CD4-positive, alpha-beta memory T cell (primary cell): ENCODE results near the gene CRYGN. TPM values are rescaled to one million over a fixed set of nuclear protein-coding genes. Genes with fewer than 3 reads are reported as not detected.

Source experiments
- CTCF ChIA-PET: fragments of 350-600 bp; sonication (Branson Sonifier 250); formaldehyde crosslinking; loops from one replicate; lab custom pipeline; 2021; ENCODE audit warnings: inconsistent platforms; ENCODE audit not compliant: partially characterized antibody; lab: Charles Lee
- POLR2A ChIA-PET: fragments of 350-600 bp; sonication (Branson Sonifier 250); formaldehyde crosslinking; loops from one replicate; lab custom pipeline; 2021; ENCODE audit not compliant: partially characterized antibody; lab: Charles Lee
- DNase-seq, 5 donors: peaks; one replicate each; pipeline versions ENCODE4 v3.0.0 to v3.0.0-alpha.2; 2020 to 2022; ENCODE audit warnings: mixed read lengths in 1 of 5
- H3K27ac ChIP-seq: one replicate; pipeline ENCODE4 v1.7.0; 2013; ENCODE audit warnings: low read depth, low read length
- H3K27me3 ChIP-seq: 2 replicates; pipeline ENCODE4 v1.7.0; 2013; ENCODE audit warnings: mild to moderate bottlenecking, low read length, moderate library complexity; ENCODE audit not compliant: insufficient read depth
- H3K36me3 ChIP-seq: 2 replicates; pipeline ENCODE4 v1.7.0; 2013; ENCODE audit warnings: mild to moderate bottlenecking, low read length, moderate library complexity; ENCODE audit not compliant: insufficient read depth
- H3K4me1 ChIP-seq: 2 replicates; pipeline ENCODE4 v1.7.0; 2013; ENCODE audit warnings: mild to moderate bottlenecking, low read length, moderate library complexity; ENCODE audit not compliant: insufficient read depth
- H3K4me3 ChIP-seq, 2 donors: one replicate each; pipeline ENCODE4 v1.7.0; 2013; ENCODE audit warnings: low read length in 2 of 2, mild to moderate bottlenecking in 1 of 2
- H3K9me3 ChIP-seq, 2 donors: one replicate each; pipeline ENCODE4 v1.7.0; 2013; ENCODE audit warnings: low read length in 2 of 2, control low read depth in 1 of 2; ENCODE audit not compliant: control insufficient read depth in 1 of 2
- H3K27ac Mint-ChIP-seq, 7 donors: one replicate each; pipeline ENCODE4 v1.8.0; 2020 to 2021; ENCODE audit warnings: mixed read lengths in 7 of 7, mild to moderate bottlenecking in 6 of 7, inconsistent platforms in 3 of 7, moderate library complexity in 3 of 7
- H3K27me3 Mint-ChIP-seq, 2 donors: one replicate each; pipeline ENCODE4 v1.8.0; 2020 to 2021; ENCODE audit warnings: mixed read lengths in 2 of 2
- H3K36me3 Mint-ChIP-seq, 2 donors: one replicate each; pipeline ENCODE4 v1.8.0; 2020 to 2021; ENCODE audit warnings: mixed read lengths in 2 of 2, inconsistent platforms in 1 of 2, mild to moderate bottlenecking in 1 of 2
- H3K4me1 Mint-ChIP-seq, 4 donors: one replicate each; pipeline ENCODE4 v1.8.0; 2020 to 2021; ENCODE audit warnings: mixed read lengths in 4 of 4, mild to moderate bottlenecking in 1 of 4
- H3K4me3 Mint-ChIP-seq, 8 donors: one replicate each; pipeline ENCODE4 v1.8.0; 2020 to 2021; ENCODE audit warnings: mixed read lengths in 8 of 8, mild to moderate bottlenecking in 7 of 8, moderate library complexity in 6 of 8, inconsistent platforms in 3 of 8
- H3K9me3 Mint-ChIP-seq, 8 donors: one replicate each; pipeline ENCODE4 v1.8.0; 2020 to 2021; ENCODE audit warnings: mixed read lengths in 8 of 8, mild to moderate bottlenecking in 5 of 8, inconsistent platforms in 3 of 8, moderate library complexity in 1 of 8
- intact Hi-C: fragments of 100-400 bp; cut with micrococcal nuclease; formaldehyde crosslinking; loops from one replicate; pipeline ENCODE4 v1.15.1; 2023
- polyA plus RNA-seq, 2 donors: library from polyadenylated mRNA; unstranded; fragments of 300-500 nt; fragmentation: Illumina TruSeq; gene quantifications; one replicate each; pipeline ENCODE4 v1.2.3, GENCODE V29; 2021
- total RNA-seq, 2 experiments: library from RNA; stranded (reverse); gene quantifications; one replicate each; pipeline ENCODE4 v1.2.3, GENCODE V29; 2021

The CRYGN gene
- total and polyA plus RNA-seq, 4 experiments from 2014 or later = 1.9 TPM; not detected in 3

- Mint-ChIP-seq H3K4me1 (peaks cover 11 to 64% (median 20%) of the 10 kb centered on the region in 4 donors), H3K4me3 (peak overlapping the region in 3 of 8 donors; percentile 18 to 32 (median 24)), H3K27me3 (no peaks in the 10 kb centered on the region), H3K9me3 (peaks cover 0 to 4% (median 0%) of the 10 kb centered on the region in 8 donors), H3K27ac (peak overlapping the region in 6 of 7 donors; percentile 19 to 88 (median 34)), H3K36me3 (peaks cover 0 to 6% of the 10 kb centered on the region in 2 donors)
- ChIA-PET CTCF (interaction anchor here (0.8 to 3.3 kb wide), 3 partner anchors 30 to 84 kb away, joined by 3 to 15 read pairs (median 4); no protein-coding TSS in a partner anchor), POLR2A (interaction anchor here (1.4 to 1.6 kb wide), 2 partner anchors 22 to 49 kb away, joined by 3 to 6 read pairs; no protein-coding TSS in a partner anchor)
- Histone ChIP-seq H3K27ac (no peak overlapping the region), H3K4me3 (no peak overlapping the region), H3K4me1 (peaks cover 25% of the 10 kb centered on the region), H3K27me3 (no peaks in the 10 kb centered on the region), H3K36me3 (no peaks in the 10 kb centered on the region), H3K9me3 (peaks cover 0 to 4% of the 10 kb centered on the region in 2 donors)
- DNase-seq = no peak
- intact Hi-C loops = no loop called here
Observed at GRCh38 chr7:151398446-151399304, 41.3 kb downstream of the CRYGN start.

DNA sequence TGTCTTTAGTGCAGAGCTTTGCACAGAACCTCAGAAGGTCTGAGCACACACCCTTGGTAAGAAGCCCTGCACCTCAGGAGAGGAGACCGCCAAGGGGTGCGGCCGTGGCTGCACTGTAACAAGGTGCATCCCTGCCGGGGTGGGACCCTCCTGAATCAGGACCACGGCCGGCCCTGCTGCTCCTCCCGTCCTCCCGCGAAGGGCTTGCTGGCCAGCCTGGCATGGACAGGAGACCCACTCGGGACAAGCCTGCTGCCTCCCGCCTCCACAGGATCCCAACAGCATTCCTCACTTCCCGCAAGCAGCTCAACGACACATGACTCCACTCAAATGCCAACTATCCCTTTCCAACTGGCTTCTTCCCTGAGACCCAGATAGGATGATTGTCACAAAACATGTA is 42.9 kb downstream of the CRYGN start:
- Histone ChIP-seq H3K27me3 (no peaks in the 10 kb centered on the region), H3K4me1 (peaks cover 16% of the 10 kb centered on the region), H3K4me3 (no peak overlapping the region), H3K36me3 (no peaks in the 10 kb centered on the region), H3K9me3 (peaks cover 0 to 4% of the 10 kb centered on the region in 2 donors), H3K27ac (no peak overlapping the region)
- peak overlapping the region in 4 of 8 donors; percentile 4 to 48 (median 24) for H3K4me3 Mint-ChIP-seq
- intact Hi-C loops = no loop called here
- peaks cover 0 to 4% (median 0%) of the 10 kb centered on the region in 8 donors for H3K9me3 Mint-ChIP-seq
- no peaks in the 10 kb centered on the region for H3K27me3 Mint-ChIP-seq
- H3K36me3 Mint-ChIP-seq = peaks cover 0 to 6% of the 10 kb centered on the region in 2 donors
- peaks cover 11 to 53% (median 17%) of the 10 kb centered on the region in 4 donors for H3K4me1 Mint-ChIP-seq
- ChIA-PET POLR2A (interaction anchor here (1.6 kb wide), 1 partner anchor 20 kb away, joined by 3 read pairs; no protein-coding TSS in a partner anchor), CTCF (interaction anchor here (1.4 to 1.9 kb wide), 2 partner anchors 13 to 51 kb away, joined by 3 to 8 read pairs; partner anchors contain the start of gene WDR86)
- no peak for DNase-seq
- H3K27ac Mint-ChIP-seq = peak overlapping the region; percentile 25 to 88 (median 67)

GRCh38 chr7:151396328-151396970 is 43.5 kb downstream of the CRYGN start:
- intact Hi-C loops = no loop called here
- DNase-seq = no peak
- Histone ChIP-seq H3K9me3 (peaks cover 0 to 4% of the 10 kb centered on the region in 2 donors), H3K27ac (no peak overlapping the region), H3K4me1 (peaks cover 16% of the 10 kb centered on the region), H3K27me3 (no peaks in the 10 kb centered on the region), H3K36me3 (no peaks in the 10 kb centered on the region), H3K4me3 (no peak overlapping the region)
- peak overlapping the region in 5 of 7 donors; percentile 29 to 88 (median 41) for H3K27ac Mint-ChIP-seq
- no peaks in the 10 kb centered on the region for H3K27me3 Mint-ChIP-seq
- ChIA-PET CTCF (interaction anchor here (0.9 to 1.9 kb wide), 3 partner anchors 10 to 52 kb away, joined by 3 to 8 read pairs (median 3); partner anchors contain the start of gene WDR86), POLR2A (interaction anchor here (1.6 kb wide), 1 partner anchor 19 kb away, joined by 3 read pairs; no protein-coding TSS in a partner anchor)
- H3K36me3 Mint-ChIP-seq = peaks cover 0 to 6% of the 10 kb centered on the region in 2 donors
- H3K4me1 Mint-ChIP-seq = peaks cover 10 to 49% (median 16%) of the 10 kb centered on the region in 4 donors
- H3K9me3 Mint-ChIP-seq = peaks cover 0 to 4% (median 0%) of the 10 kb centered on the region in 8 donors
- peak overlapping the region in 2 of 8 donors; percentile 28 to 48 for H3K4me3 Mint-ChIP-seq

DNA sequence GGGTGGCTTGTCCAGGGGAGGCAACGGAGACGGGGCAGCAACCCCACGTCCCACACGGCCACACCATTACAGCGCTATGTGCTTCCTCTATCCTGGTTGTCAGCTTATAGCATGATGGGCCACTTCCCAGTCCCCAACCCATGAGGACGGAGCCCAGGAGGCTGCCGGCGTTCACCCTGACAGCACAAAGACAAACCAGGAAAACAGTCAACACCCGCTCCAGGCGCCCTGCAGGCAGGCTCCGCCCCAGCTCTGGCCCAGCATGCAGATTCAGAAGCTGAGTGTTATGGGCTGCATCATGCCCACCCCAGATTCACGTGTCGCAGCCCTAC is 44.9 kb downstream of the CRYGN start:
- Histone ChIP-seq H3K4me1 (peaks cover 16% of the 10 kb centered on the region), H3K27ac (no peak overlapping the region), H3K9me3 (peaks cover 0 to 4% of the 10 kb centered on the region in 2 donors), H3K4me3 (no peak overlapping the region), H3K36me3 (no peaks in the 10 kb centered on the region), H3K27me3 (no peaks in the 10 kb centered on the region)
- Mint-ChIP-seq H3K27me3 (no peaks in the 10 kb centered on the region), H3K4me1 (peaks cover 10 to 35% (median 16%) of the 10 kb centered on the region in 4 donors), H3K9me3 (peaks cover 0 to 4% (median 0%) of the 10 kb centered on the region in 8 donors), H3K27ac (peak overlapping the region in 4 of 7 donors; percentile 13 to 81 (median 64)), H3K4me3 (no peak overlapping the region), H3K36me3 (peaks cover 0 to 6% of the 10 kb centered on the region in 2 donors)
- ChIA-PET CTCF (no interaction called here), POLR2A (interaction anchor here (0.6 kb wide), 1 partner anchor 1531 kb away, joined by 3 read pairs; no protein-coding TSS in a partner anchor)
- intact Hi-C loops = no loop called here
- DNase-seq = no peak

GRCh38 chr7:151394076-151395035 is 45.6 kb downstream of the CRYGN start:
- intact Hi-C loops = no loop called here
- Mint-ChIP-seq H3K4me1 (peaks cover 10 to 30% (median 16%) of the 10 kb centered on the region in 4 donors), H3K27me3 (no peaks in the 10 kb centered on the region), H3K9me3 (peaks cover 0 to 4% (median 0%) of the 10 kb centered on the region in 8 donors), H3K27ac (peak overlapping the region in 3 of 7 donors; percentile 13 to 42 (median 29)), H3K4me3 (no peak overlapping the region), H3K36me3 (peaks cover 0 to 6% of the 10 kb centered on the region in 2 donors)
- ChIA-PET POLR2A (interaction anchor here (0.6 kb wide), 1 partner anchor 1531 kb away, joined by 3 read pairs; no protein-coding TSS in a partner anchor), CTCF (interaction anchor here (1.4 kb wide), 1 partner anchor 26 kb away, joined by 4 read pairs; no protein-coding TSS in a partner anchor)
- no peak overlapping the region for H3K27ac ChIP-seq
- no peak for DNase-seq
- peaks cover 0 to 4% of the 10 kb centered on the region in 2 donors for H3K9me3 ChIP-seq
- no peaks in the 10 kb centered on the region for H3K27me3 ChIP-seq
- H3K36me3 ChIP-seq = no peaks in the 10 kb centered on the region
- peaks cover 16% of the 10 kb centered on the region for H3K4me1 ChIP-seq
- H3K4me3 ChIP-seq = no peak overlapping the region
